ENCODE measurements around the gene PAX2.
"Not testable (repeated sequence)": the region's sequence is repeated elsewhere in the genome, so short reads cannot be mapped to it uniquely, and the experiment has no call there.

The PAX2 gene

GRCh38 chr10:100744987-100745881 lies at the start of gene PAX2:
TSS of gene PAX2 (plus strand) at chr10:100745582. CDS start at chr10:100746261, 679 bp downstream.
- DNase-seq = no peak

GRCh38 chr10:100696477-100696901 lies 48.9 kb upstream of the PAX2 start:
- DNase-seq = no peak

- DNase-seq = peak; percentile 81
Observed at GRCh38 chr10:100697070-100697469, 48.3 kb upstream of the PAX2 start.

- no peak for DNase-seq
Observed at GRCh38 chr10:100697631-100698030, 47.8 kb upstream of the PAX2 start.

- DNase-seq = not testable (repeated sequence)
Observed at GRCh38 chr10:100701704-100702103, 43.7 kb upstream of the PAX2 start.

- no peak for DNase-seq
Observed at GRCh38 chr10:100705139-100705538, 40.2 kb upstream of the PAX2 start.

GRCh38 chr10:100707261-100707848 lies 38.0 kb upstream of the PAX2 start:
- DNase-seq = no peak

GRCh38 chr10:100709146-100710082 lies 36.0 kb upstream of the PAX2 start:
- DNase-seq = no peak

- DNase-seq = no peak
Observed at GRCh38 chr10:100710151-100710871, 35.1 kb upstream of the PAX2 start.

GRCh38 chr10:100713049-100713858 lies 32.1 kb upstream of the PAX2 start:
- DNase-seq = no peak

GRCh38 chr10:100713859-100714565 lies 31.4 kb upstream of the PAX2 start:
- no peak for DNase-seq

- no peak for DNase-seq
Observed at GRCh38 chr10:100714566-100714950, 30.8 kb upstream of the PAX2 start.

- DNase-seq = no peak
Observed at GRCh38 chr10:100715101-100715444, 30.3 kb upstream of the PAX2 start.

- DNase-seq = no peak
Observed at GRCh38 chr10:100715445-100716385, 29.7 kb upstream of the PAX2 start.

GRCh38 chr10:100717166-100717565 lies 28.2 kb upstream of the PAX2 start:
- DNase-seq = no peak

- no peak for DNase-seq
Observed at GRCh38 chr10:100718197-100718742, 27.1 kb upstream of the PAX2 start.

- DNase-seq = no peak
Observed at GRCh38 chr10:100723180-100723579, 22.2 kb upstream of the PAX2 start.

- no peak for DNase-seq
Observed at GRCh38 chr10:100723770-100724530, 21.4 kb upstream of the PAX2 start.

GRCh38 chr10:100724531-100725027 lies 20.8 kb upstream of the PAX2 start:
- no peak for DNase-seq
